Mesenchymal stem cell (in vitro differentiated cells and primary cell): ENCODE results near the gene PIGM.

Source experiments
- DNase-seq: peaks from one replicate; pipeline ENCODE4 v3.0.0-alpha.2; 2013
- H2AFZ ChIP-seq: one replicate; pipeline ENCODE4 v1.6.1; 2013; ENCODE audit warnings: low read depth, mild to moderate bottlenecking, control low read depth, inconsistent platforms, low read length, moderate library complexity
- H2AK5ac ChIP-seq: 2 replicates; pipeline ENCODE4 v1.6.1; 2013; ENCODE audit warnings: low read length, moderate library complexity, mild to moderate bottlenecking, inconsistent platforms; ENCODE audit not compliant: severe bottlenecking
- H2BK120ac ChIP-seq: one replicate; pipeline ENCODE4 v1.6.1; 2013; ENCODE audit warnings: low read depth, mild to moderate bottlenecking, inconsistent platforms, low read length, moderate library complexity
- H2BK12ac ChIP-seq, 2 experiments: one replicate each; pipeline ENCODE4 v1.6.1; 2013; ENCODE audit warnings: inconsistent platforms in 2 of 2, low read length in 2 of 2, mild to moderate bottlenecking in 2 of 2, moderate library complexity in 2 of 2, control low read depth in 1 of 2
- H2BK15ac ChIP-seq: one replicate; pipeline ENCODE4 v1.6.1; 2013; ENCODE audit warnings: mild to moderate bottlenecking, low read depth, inconsistent platforms; ENCODE audit not compliant: poor library complexity, severe bottlenecking
- H2BK5ac ChIP-seq: 2 replicates; pipeline ENCODE4 v1.6.1; 2013; ENCODE audit warnings: low read depth, mild to moderate bottlenecking, low read length, control low read depth, inconsistent platforms; ENCODE audit not compliant: poor library complexity, severe bottlenecking
- H3K14ac ChIP-seq, 2 experiments: one replicate each; pipeline ENCODE4 v1.6.1; 2013; ENCODE audit warnings: inconsistent platforms in 2 of 2, low read length in 2 of 2, control low read depth in 1 of 2, mild to moderate bottlenecking in 1 of 2, moderate library complexity in 1 of 2
- H3K18ac ChIP-seq, 2 experiments: one replicate each; pipeline ENCODE4 v1.6.1; 2013; ENCODE audit warnings: inconsistent platforms in 2 of 2, low read length in 2 of 2, control low read depth in 1 of 2, low read depth in 1 of 2, mild to moderate bottlenecking in 1 of 2
- H3K23ac ChIP-seq, 2 experiments: one replicate each; pipeline ENCODE4 v1.6.1; 2013; ENCODE audit warnings: inconsistent platforms in 2 of 2, low read length in 2 of 2, mild to moderate bottlenecking in 2 of 2, moderate library complexity in 2 of 2, control low read depth in 1 of 2
- H3K27ac ChIP-seq: 2 replicates; pipeline ENCODE4 v1.5.1; 2013; ENCODE audit warnings: mild to moderate bottlenecking, moderate library complexity, low read length, control low read depth, inconsistent platforms; ENCODE audit not compliant: poor library complexity, severe bottlenecking
- H3K27me3 ChIP-seq, 2 experiments: 2 replicates each; pipeline versions ENCODE4 v1.6.1 to v1.7.0; 2013; ENCODE audit warnings: low read length in 2 of 2, mild to moderate bottlenecking in 2 of 2, moderate library complexity in 2 of 2, control low read depth in 1 of 2, inconsistent platforms in 1 of 2; ENCODE audit not compliant: control insufficient read depth in 1 of 2, insufficient read depth in 1 of 2
- H3K36me3 ChIP-seq, 2 experiments: 2 replicates each; pipeline versions ENCODE4 v1.6.1 to v1.7.0; 2013; ENCODE audit warnings: low read length in 2 of 2, control low read depth in 1 of 2, inconsistent platforms in 1 of 2, low read depth in 1 of 2, mild to moderate bottlenecking in 1 of 2; ENCODE audit not compliant: insufficient read depth in 2 of 2, control insufficient read depth in 1 of 2
- H3K4ac ChIP-seq, 2 experiments: one replicate each; pipeline ENCODE4 v1.6.1; 2013; ENCODE audit warnings: inconsistent platforms in 2 of 2, low read length in 2 of 2, mild to moderate bottlenecking in 2 of 2, moderate library complexity in 2 of 2, control low read depth in 1 of 2, low read depth in 1 of 2
- H3K4me1 ChIP-seq: 2 replicates; pipeline ENCODE4 v1.6.1; 2013; ENCODE audit warnings: low read depth, low read length, control low read depth; ENCODE audit not compliant: control insufficient read depth, insufficient read depth
- H3K4me2 ChIP-seq: 2 replicates; pipeline ENCODE4 v1.6.1; 2013; ENCODE audit warnings: low read length, mild to moderate bottlenecking, inconsistent platforms; ENCODE audit not compliant: poor library complexity, severe bottlenecking
- H3K4me3 ChIP-seq, 2 experiments: 2 replicates each; pipeline versions ENCODE4 v1.5.1 to v1.7.0; 2013; ENCODE audit warnings: low read length in 2 of 2, mild to moderate bottlenecking in 2 of 2, control low read depth in 1 of 2, low read depth in 1 of 2; ENCODE audit not compliant: insufficient read depth in 1 of 2
- H3K79me1 ChIP-seq: replicated peaks from 2 replicates; pipeline ENCODE4 v1.6.1; 2013; ENCODE audit warnings: mild to moderate bottlenecking, control low read depth, low read length, inconsistent platforms; ENCODE audit not compliant: poor library complexity, severe bottlenecking
- H3K9ac ChIP-seq: 2 replicates; pipeline ENCODE4 v1.7.0; 2013; ENCODE audit warnings: mild to moderate bottlenecking, low read length, moderate library complexity
- H3K9me3 ChIP-seq: 2 replicates; pipeline ENCODE4 v1.7.0; 2013; ENCODE audit warnings: mild to moderate bottlenecking, low read length; ENCODE audit not compliant: control insufficient read depth
- H4K8ac ChIP-seq: one replicate; pipeline ENCODE4 v1.6.1; 2013; ENCODE audit warnings: inconsistent platforms, mild to moderate bottlenecking, low read length, moderate library complexity
- H4K91ac ChIP-seq: one replicate; pipeline ENCODE4 v1.6.1; 2013; ENCODE audit warnings: mild to moderate bottlenecking, low read length, inconsistent platforms
- WGBS: methylation state at CpG from one replicate; pipeline ENCODE4 v1.1.7; 2013; ENCODE audit warnings: mixed read lengths; 5-methylcytosine and 5-hydroxymethylcytosine counted together

The PIGM gene

DNA sequence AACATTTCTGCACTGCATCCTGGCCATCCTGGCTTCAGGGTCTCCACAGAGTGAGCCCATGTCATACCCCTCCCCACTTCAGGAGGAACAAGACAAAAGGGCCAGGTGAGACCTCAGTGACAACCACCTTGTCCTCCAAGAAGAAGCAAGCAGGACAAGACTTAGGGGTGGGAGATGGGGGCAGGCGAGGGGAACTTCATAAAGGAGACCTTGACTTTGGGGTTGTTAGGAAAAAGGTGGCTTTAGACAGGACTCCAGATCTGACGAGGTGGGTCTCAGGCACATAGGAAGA lies 53.7 kb downstream of the PIGM start:
- Histone ChIP-seq H3K4me2 (no peak overlapping the region), H3K36me3 (peaks cover 0 to 40% of the 10 kb centered on the region in 2 experiments), H2AFZ (no peak overlapping the region), H3K23ac (no peak overlapping the region), H2BK15ac (no peak overlapping the region), H4K8ac (no peak overlapping the region), H2AK5ac (no peak overlapping the region), H3K4ac (no peak overlapping the region), H3K4me1 (no peaks in the 10 kb centered on the region), H3K27ac (no peak overlapping the region), H3K27me3 (peaks cover 0 to 23% of the 10 kb centered on the region in 2 experiments), H3K4me3 (no peak overlapping the region), H3K9me3 (no peaks in the 10 kb centered on the region), H2BK5ac (no peak overlapping the region), H4K91ac (no peak overlapping the region), H3K18ac (no peak overlapping the region), H2BK12ac (no peak overlapping the region), H3K9ac (no peak overlapping the region), H3K14ac (no peak overlapping the region), H3K79me1 (no peaks in the 10 kb centered on the region), H2BK120ac (no peak overlapping the region)
- WGBS = 55% methylated on average over 2 of the region's 2 CpGs
- no peak for DNase-seq

DNA sequence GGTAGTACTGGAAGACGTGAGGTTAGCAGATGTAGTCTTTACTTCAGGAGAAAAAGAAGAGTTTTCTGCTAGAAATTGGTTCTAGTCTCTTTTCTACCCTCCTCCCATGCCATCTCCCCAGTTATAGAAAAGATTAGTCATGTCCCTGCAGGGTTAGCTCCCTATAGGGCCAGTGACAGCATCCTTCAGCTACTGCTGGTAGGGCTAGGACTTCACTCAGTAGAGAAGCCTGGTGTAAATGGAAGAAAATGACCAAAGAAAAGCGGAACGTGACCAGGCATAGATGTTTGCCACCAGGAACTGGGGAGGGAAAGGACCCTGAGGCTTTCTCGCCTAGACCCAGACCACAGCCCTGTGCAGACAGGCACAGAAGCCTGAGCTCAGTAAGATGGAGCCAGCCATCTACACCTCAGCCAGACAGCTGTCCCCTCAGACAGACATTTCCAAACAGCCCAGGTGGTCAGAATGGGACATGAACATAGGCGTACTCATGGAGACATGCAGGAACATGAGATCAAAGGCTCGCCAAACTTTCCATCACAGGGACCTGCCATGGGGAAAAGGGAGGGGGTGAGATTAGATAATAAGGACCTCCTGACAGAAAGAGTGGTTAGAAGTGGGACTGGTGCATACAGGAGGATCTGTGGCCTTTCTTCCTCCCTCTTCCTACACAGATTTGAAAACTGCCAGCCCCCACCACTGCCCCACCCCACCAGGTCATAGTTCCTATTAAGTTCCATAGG lies 54.3 kb downstream of the PIGM start:
- no peak overlapping the region for H4K91ac ChIP-seq
- H2AFZ ChIP-seq = no peak overlapping the region
- no peak overlapping the region for H3K9ac ChIP-seq
- no peak overlapping the region for H2BK12ac ChIP-seq
- H3K27ac ChIP-seq = no peak overlapping the region
- no peak overlapping the region for H3K4me3 ChIP-seq
- H3K4me1 ChIP-seq = no peaks in the 10 kb centered on the region
- no peaks in the 10 kb centered on the region for H3K79me1 ChIP-seq
- no peak overlapping the region for H3K23ac ChIP-seq
- peak overlapping the region in 1 of 2 experiments; percentile 36 for H3K14ac ChIP-seq
- no peak overlapping the region for H2BK15ac ChIP-seq
- no peak overlapping the region for H2BK120ac ChIP-seq
- H2AK5ac ChIP-seq = no peak overlapping the region
- no peak overlapping the region for H3K4me2 ChIP-seq
- no peak overlapping the region for H3K4ac ChIP-seq
- H3K18ac ChIP-seq = no peak overlapping the region
- 80% methylated on average over 6 of the region's 6 CpGs for whole genome bisulfite sequencing
- no peaks in the 10 kb centered on the region for H3K9me3 ChIP-seq
- no peak overlapping the region for H2BK5ac ChIP-seq
- no peak overlapping the region for H4K8ac ChIP-seq
- H3K36me3 ChIP-seq = peaks cover 0 to 40% of the 10 kb centered on the region in 2 experiments
- H3K27me3 ChIP-seq = peaks cover 0 to 27% of the 10 kb centered on the region in 2 experiments
- DNase-seq = no peak
